Inferior parietal cortex (tissue), 1 donor: ENCODE data around the gene TCERG1L.
"Not testable (repeated sequence)": the region's sequence is repeated elsewhere in the genome, so short reads cannot be mapped to it uniquely, and the experiment has no call there.

Experiments used
- DNase-seq: peaks from one replicate; pipeline ENCODE4 v3.0.0-alpha.2; 2016; ENCODE audit errors: extremely low spot score

Gene TCERG1L

GRCh38 chr10:131311661-131312477 is at the start of gene TCERG1L:
TCERG1L (minus strand) TSS chr10:131311721; CDS start chr10:131311635, 86 bp downstream.
- no peak for DNase-seq

- no peak for DNase-seq
Observed at GRCh38 chr10:131358741-131359442, 47.4 kb upstream of the TCERG1L start.

- DNase-seq: no peak
Observed at GRCh38 chr10:131356442-131356841, 44.9 kb upstream of the TCERG1L start.

- no peak for DNase-seq
Observed at GRCh38 chr10:131355881-131356280, 44.4 kb upstream of the TCERG1L start.

GRCh38 chr10:131355056-131355455 is 43.5 kb upstream of the TCERG1L start:
- no peak for DNase-seq

- no peak for DNase-seq
Observed at GRCh38 chr10:131354380-131354779, 42.9 kb upstream of the TCERG1L start.

GRCh38 chr10:131352765-131353290 is 41.3 kb upstream of the TCERG1L start:
- DNase-seq: no peak

GRCh38 chr10:131350660-131351059 is 39.1 kb upstream of the TCERG1L start:
- DNase-seq: no peak

GRCh38 chr10:131350245-131350644 is 38.7 kb upstream of the TCERG1L start:
- DNase-seq: no peak

GRCh38 chr10:131346456-131346855 is 34.9 kb upstream of the TCERG1L start:
- DNase-seq: no peak

- no peak for DNase-seq
Observed at GRCh38 chr10:131345691-131346090, 34.2 kb upstream of the TCERG1L start.

- DNase-seq: no peak
Observed at GRCh38 chr10:131344747-131345146, 33.2 kb upstream of the TCERG1L start.

GRCh38 chr10:131337741-131338140 is 26.2 kb upstream of the TCERG1L start:
- no peak for DNase-seq

- no peak for DNase-seq
Observed at GRCh38 chr10:131332821-131333220, 21.3 kb upstream of the TCERG1L start.

- no peak for DNase-seq
Observed at GRCh38 chr10:131323880-131324279, 12.4 kb upstream of the TCERG1L start.

GRCh38 chr10:131323025-131323424 is 11.5 kb upstream of the TCERG1L start:
- DNase-seq: no peak

- not testable (repeated sequence) for DNase-seq
Observed at GRCh38 chr10:131322575-131322974, 11.1 kb upstream of the TCERG1L start.

GRCh38 chr10:131320860-131321604 is 9.5 kb upstream of the TCERG1L start:
- no peak for DNase-seq

- no peak for DNase-seq
Observed at GRCh38 chr10:131318814-131319213, 7.3 kb upstream of the TCERG1L start.

- no peak for DNase-seq
Observed at GRCh38 chr10:131318291-131318690, 6.8 kb upstream of the TCERG1L start.

GRCh38 chr10:131316321-131317075 is 5.0 kb upstream of the TCERG1L start:
- DNase-seq: no peak
